GM13976 (cell line): ENCODE measurements around the gene HUS1.
"Not testable (repeated sequence)": the region's sequence is repeated elsewhere in the genome, so short reads cannot be mapped to it uniquely, and the experiment has no call there.

ENCODE experiments used
- DNase-seq: peaks from one replicate; pipeline ENCODE4 v3.0.0; 2012; ENCODE audit warnings: low spot score
- in situ Hi-C: fragments of 300-500 bp; cut with MboI; formaldehyde crosslinking; loops from one replicate; pipeline ENCODE4 v1.12.0; 2022; ENCODE audit warnings: low sequenced_read_pairs, mixed read lengths, inconsistent platforms; ENCODE audit not compliant: unreplicated experiment
- TF ChIP-seq, protein P1 (sequence below): IDR thresholded peaks from 2 replicates; pipeline ENCODE4 v1.5.1; 2012; ENCODE audit warnings: borderline replicate concordance, mild to moderate bottlenecking; ENCODE audit not compliant: insufficient read depth; ENCODE audit errors: extremely low read depth, missing control alignments, control extremely low read depth

The HUS1 gene

DNA sequence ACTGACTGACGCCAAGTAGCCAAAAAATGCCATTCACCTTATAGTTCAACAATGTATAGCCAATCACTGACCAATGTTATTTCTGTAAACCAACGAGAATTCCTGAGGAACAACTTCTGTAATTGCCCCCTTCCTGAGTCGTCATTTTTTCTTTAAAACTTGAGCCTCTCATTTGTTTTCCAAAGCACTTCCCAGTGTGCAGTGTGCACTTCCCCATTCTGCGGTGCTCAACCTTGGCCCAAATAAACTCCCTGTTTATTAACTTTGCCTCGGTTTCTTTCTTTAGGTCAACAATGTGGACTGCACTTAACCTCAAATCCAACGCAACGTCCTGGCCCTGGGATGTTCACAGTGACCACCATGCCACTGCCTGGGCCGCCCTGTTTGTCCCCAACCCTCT, 46.2 kb downstream of the HUS1 start:
- TF ChIP-seq, protein P1, sequence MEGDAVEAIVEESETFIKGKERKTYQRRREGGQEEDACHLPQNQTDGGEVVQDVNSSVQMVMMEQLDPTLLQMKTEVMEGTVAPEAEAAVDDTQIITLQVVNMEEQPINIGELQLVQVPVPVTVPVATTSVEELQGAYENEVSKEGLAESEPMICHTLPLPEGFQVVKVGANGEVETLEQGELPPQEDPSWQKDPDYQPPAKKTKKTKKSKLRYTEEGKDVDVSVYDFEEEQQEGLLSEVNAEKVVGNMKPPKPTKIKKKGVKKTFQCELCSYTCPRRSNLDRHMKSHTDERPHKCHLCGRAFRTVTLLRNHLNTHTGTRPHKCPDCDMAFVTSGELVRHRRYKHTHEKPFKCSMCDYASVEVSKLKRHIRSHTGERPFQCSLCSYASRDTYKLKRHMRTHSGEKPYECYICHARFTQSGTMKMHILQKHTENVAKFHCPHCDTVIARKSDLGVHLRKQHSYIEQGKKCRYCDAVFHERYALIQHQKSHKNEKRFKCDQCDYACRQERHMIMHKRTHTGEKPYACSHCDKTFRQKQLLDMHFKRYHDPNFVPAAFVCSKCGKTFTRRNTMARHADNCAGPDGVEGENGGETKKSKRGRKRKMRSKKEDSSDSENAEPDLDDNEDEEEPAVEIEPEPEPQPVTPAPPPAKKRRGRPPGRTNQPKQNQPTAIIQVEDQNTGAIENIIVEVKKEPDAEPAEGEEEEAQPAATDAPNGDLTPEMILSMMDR: no peak
- in situ Hi-C loops: no loop called here

DNA sequence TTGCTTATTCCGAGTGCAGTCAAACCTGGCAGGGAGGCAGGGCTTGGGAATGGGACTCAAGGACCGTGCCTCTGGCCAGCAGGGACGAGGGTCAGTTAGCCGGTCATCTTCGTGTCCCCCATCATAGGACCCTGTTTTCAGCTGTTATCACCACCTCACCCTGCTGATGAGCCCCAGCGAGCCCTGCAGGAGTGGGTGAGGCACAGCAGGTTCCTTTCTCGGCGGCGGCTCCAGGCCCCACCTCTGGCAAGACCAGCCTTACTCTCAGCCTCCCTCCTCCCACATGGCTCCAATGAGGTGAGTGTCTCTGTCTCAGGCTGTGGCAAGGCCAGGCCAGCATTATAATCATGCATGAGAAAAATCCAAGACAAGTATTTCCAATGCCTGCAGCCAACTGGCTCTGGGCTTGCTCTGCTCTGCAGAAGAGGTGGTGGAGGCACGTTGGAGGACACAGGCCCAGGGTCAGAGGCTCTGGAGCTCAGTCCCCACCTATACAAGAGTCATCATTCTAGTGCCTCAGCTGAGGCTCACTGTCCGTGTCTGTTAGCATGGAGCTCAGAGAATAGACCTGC, 46.9 kb downstream of the HUS1 start:
- in situ Hi-C loops: no loop called here
- no peak for DNase-seq
- TF ChIP-seq, protein P1: no peak

More for the DNA sequence above, 46.2 kb downstream of the HUS1 start:
- no peak for DNase-seq

DNA sequence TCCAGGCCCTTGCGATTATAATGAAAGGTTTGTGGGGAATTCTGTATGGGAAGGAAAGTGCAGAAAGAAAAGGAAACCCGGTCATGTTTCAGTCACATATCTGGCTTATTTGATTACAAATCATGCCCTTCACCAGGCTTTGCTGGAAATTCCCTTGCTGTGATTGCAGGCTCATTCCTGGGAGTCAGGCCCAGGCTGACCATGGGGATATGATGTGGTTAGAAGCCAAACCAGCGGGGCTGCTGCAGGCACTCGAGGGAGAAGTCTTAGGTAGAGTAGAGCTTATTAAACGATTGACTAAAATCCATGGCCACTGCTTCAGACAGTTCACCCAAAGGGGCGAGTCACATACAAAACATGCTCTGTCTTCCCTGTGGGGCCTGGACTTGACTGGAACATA, 47.4 kb downstream of the HUS1 start:
- TF ChIP-seq, protein P1: no peak
- no peak for DNase-seq
- in situ Hi-C loops: no loop called here

DNA sequence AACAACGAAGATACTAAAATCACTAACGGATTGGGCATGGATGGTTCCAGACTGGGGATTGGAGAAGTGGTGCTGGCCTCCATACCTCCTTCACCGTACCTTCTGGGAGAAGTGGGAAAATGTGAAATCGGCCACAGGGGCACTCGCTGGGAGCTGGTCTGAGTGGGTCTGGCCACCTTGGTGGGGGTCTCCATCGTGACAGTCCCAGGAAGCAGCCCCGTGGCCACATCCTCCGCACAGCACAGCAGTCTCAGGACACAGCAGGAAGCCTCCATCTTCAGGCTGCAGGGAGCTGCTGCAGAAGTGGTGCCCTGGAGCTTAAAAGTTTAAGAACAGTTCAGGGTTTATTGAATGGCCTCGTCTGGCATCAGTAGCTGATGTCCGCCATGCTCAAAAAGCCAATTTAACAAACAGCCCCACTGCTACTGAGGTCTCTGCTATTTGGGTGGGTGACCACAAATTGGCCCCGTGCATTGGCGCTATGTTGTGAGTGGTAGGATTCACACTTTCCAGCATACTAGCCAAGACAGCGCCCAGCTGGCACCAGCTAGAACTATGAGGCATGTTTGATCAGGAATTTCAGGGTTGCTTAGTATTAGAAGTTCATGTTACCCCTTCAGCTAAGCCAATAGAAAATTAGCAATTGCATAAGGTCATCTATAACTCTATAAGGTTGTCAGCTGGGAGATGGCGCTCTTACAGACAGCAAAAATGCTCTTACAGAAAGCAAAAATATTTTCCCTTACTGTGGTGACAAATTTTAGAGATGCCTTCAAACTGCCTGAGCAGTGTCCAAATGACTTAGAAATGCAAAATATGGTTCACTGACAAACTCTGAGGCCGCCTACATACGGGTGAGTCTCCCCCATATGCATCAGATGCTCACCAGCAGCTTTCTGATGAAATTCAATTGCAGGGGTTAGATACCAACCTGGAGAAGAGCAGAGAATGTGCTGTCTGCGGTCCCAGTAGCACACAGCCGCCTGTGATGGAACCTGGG, 48.1 kb downstream of the HUS1 start:
- no peak for DNase-seq
- TF ChIP-seq, protein P1: no peak
- in situ Hi-C loops: no loop called here

DNA sequence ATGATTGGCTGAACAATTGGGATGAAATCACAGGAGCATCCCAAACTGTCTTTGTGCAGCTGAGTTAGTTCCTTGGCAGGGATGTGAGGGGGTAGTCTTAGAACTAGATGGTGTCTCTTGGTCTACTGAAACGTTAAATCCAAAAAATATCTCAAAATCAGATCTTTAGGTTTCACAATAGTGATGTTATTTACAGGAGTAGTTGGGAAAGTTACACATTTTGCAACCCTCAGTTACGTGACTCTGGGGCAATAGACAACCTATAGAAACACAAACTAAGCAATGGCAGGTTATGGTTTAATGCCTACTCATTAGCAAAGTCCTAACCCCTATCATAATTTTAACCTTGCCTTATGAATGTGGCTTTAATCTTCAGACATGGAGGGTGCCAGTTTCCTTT, 55.1 kb downstream of the HUS1 start:
- TF ChIP-seq, protein P1: no peak
- in situ Hi-C loops: no loop called here
- DNase-seq: no peak

DNA sequence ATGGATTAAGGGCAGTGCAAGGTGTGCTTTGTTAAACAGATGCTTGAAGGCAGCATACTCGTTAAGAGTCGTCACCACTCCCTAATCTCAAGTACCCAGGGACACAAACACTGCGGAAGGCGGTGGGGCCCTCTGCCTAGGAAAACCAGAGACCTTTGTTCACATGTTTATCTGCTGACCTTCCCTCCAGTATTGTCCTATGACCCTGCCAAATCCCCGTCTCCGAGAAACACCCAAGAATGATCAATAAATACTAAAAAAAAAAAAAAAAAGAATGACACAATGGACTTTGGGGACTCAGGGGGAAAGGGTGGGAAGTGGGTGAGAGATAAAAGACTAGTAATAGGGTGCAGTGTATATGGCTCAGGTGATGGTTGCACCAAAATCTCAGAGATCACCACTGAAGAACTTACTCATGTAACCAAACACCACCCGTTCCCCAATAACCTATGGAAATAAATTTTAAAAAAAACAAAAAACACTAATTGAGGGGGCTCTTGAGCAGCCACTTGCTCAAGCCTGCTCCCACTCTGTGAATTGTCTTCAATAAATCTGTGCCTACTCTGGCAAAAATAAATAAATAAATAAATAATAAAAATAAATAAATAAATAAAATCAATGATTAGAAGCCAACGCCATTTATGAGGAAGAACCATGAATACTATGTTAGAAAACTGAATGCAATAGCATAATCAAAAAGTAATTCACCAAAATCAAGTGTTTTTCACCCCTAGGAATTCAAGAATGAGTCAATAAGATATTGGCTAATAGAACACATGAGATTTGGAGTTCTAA, 56.1 kb downstream of the HUS1 start:
- in situ Hi-C loops, DNase-seq: not testable (repeated sequence)

DNA sequence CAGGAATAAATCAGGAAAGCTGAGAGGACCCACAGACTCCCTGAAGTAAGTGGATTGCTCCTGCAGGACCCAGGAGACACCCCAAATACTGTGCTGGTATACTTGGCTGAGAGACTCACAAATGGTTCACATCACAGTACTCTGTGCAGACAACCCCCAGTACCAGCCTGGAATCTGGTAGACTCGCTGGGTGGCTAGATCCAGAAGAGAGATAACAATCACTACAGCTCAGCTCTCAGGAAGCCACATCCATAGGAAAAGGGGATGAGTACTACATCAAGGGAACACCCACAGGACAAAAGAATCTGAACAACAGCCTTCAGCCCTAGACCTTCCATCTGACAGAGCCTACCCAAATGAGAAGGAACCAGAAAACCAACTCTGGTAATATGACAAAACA, 62.9 kb downstream of the HUS1 start:
- in situ Hi-C loops, DNase-seq: not testable (repeated sequence)
